Anterior cingulate cortex (tissue), 58 donors: ENCODE results near the gene SREK1.
"Not testable (repeated sequence)": the region's sequence is repeated elsewhere in the genome, so short reads cannot be mapped to it uniquely, and the experiment has no call there.

Experiments
- DNase-seq, 58 donors: peaks; one replicate each; lab custom pipeline; 2025; lab: John Stamatoyannopoulos, UW

The SREK1 gene

DNA sequence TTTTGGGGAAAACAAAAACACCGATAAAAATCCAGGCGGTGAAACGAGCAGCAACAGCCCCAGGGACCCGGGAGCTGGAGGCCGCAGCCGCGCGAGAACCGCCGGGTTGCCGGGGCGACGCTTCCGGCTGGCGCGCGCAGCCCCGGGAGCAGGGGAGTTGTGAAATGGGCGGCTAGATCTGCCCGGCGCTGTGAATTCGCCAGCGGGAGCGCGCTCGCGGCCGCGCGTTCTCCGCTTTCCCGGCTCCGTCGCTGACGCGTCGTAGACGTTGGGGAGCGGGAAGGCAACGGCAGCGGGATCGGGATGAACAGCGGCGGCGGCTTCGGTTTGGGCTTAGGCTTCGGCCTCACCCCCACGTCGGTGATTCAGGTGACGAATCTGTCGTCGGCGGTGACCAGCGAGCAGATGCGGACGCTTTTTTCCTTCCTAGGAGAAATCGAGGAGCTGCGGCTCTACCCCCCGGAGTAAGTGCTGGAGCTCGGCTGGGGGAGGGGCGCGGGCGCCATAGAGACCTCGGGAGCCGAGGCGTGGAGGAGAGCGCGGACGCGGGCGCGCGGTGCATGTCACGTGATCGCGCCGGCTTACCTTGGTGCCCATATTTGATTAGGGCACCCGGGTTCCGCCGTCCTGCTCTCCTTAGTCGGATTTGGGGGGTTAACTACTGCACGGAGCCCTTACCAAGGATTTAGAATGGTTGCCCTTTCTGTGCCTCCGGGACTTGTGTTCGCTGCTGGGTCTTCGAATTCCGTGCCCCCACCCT lies at the start of gene SREK1:
TSS of gene SREK1 (plus strand) at position 227 of the 760 bp plus-strand sequence. CDS start at position 304, 77 bp downstream.
- DNase-seq: peak; percentile 38 to 98 (median 89)

DNA sequence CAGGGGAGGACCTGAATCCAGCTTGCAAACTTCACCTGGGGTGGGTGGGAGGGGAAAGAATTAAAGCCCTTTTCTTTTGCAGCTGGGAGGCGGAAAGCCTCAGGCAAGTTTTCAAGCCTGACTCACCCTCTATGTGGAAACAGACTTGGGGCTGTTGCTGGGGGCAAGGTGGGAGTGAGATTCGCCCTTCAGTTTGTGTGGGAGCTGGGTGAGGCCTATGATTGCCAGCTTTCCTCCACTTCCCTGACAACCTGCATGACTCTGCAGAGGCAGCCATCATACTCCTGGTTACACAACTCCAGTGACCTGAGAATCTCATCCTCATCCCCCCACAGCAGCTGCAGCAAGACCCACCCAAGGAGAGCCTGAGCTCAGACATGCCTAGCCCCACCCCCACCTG lies 43.2 kb upstream of the SREK1 start:
- DNase-seq: no peak

GRCh38 chr5:66113160-66113559 lies 30.9 kb upstream of the SREK1 start:
- no peak for DNase-seq

DNA sequence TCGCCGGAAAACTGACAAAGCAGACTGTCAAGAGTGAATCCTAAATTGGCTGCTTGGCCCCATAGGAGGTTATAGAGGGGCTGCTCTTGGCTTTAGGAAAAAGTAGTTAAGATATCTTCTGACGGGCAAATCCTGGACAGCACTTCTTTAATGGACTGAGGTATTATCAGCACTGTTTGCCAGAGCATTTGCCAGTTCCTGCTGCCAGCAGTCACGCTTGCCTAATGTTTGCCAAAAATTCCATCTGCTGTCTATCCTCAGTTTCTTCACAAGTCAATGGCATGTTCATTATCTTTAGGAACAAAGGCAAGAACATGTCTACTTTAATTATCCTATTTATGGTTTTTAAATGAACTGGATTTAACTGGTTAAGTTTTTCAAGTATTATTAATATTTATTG lies 25.8 kb upstream of the SREK1 start:
- DNase-seq: peak in 1 of 58 donors; percentile 1

DNA sequence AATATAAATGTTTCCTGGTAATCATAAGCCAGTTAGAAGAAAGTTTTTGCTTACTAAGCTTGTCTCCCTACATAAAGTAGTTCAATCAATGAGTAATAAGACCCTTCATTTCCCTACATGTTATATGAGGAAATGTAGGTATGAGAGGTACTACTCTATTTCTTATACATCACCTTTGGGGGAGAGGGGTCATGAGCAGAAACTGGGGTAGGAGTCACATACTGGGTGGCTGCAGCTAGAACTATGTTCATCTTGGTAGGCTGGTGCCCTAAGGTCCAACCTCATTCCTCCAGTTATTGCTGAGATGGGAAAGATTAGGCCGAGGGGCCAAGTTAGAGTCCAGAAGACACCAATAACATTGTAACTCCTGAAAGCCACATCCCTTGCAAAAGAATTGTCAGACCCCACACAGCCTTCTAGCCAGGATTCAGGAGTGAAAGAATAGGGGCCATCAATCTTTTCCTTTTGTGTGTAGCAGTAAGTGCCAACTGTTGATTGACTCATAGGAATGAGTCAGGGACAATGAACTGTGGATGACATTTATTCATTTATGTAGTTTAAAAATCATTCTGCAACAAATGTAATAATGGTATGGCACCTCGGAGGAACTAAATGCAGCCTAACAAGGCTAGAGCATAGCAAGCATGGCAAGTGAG lies 21.6 kb upstream of the SREK1 start:
- no peak for DNase-seq

- DNase-seq: no peak
Measured at GRCh38 chr5:66129144-66129543, 15.0 kb upstream of the SREK1 start.

- no peak for DNase-seq
Measured at GRCh38 chr5:66130493-66130892, 13.6 kb upstream of the SREK1 start.

DNA sequence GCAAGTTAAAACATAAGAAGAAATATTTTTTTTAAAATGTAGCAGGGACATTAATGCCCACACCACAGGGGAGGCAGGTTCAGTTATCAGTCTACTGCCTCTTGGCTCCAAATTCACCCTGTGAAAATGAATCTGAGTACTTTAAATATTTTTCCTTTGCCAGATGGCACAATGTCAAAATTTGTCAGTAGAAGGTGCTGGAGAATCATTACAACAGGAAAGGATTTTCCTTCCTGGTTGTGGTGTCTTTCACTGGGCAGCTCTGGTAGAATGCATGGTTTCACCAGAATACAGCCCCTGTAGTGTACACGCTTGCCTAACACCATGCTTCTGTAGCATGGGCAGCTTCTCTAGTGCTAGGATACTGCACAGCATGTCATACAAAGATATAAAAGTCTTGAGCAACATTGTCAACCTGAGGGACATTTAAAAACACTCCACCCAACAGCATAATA lies 9.7 kb upstream of the SREK1 start:
- no peak for DNase-seq

DNA sequence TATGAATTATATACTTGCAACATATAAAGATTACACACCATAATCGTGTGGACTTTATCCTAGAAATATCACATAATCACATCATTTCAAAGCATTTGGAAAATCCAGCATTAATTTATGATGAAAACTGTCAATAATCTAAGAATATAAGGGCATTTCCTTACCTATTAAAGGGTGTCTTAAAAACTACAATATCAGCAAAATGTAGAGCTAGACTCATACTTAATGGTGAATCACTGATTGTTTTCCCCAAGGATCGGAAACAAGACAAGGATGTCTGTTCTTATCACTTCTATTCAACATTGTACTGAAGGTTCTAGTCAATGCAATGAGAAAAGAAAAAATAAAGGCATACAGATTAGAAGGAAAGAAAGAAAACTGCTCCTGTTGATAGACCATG lies 8.0 kb upstream of the SREK1 start:
- no peak for DNase-seq

DNA sequence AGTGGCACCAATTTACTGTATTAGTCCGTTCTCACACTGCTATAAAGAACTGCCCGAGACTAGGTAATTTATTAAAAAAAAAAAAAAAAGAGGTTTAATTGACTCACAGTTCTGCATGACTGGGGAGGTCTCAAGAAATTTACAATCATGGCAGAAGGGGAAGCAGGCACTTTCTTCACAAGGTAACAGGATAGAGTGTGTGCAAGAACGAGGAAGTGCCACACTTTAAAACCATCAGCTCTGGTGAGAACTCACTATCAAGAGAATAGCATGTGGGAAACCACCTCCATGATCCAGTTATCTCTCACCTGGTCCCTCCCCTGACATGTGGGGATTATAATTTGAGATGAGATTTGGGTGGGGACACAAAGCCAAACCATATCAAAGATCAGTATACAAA lies 7.2 kb upstream of the SREK1 start:
- DNase-seq: not testable (repeated sequence)

- DNase-seq: no peak
Measured at GRCh38 chr5:66138637-66139317, 5.3 kb upstream of the SREK1 start.

DNA sequence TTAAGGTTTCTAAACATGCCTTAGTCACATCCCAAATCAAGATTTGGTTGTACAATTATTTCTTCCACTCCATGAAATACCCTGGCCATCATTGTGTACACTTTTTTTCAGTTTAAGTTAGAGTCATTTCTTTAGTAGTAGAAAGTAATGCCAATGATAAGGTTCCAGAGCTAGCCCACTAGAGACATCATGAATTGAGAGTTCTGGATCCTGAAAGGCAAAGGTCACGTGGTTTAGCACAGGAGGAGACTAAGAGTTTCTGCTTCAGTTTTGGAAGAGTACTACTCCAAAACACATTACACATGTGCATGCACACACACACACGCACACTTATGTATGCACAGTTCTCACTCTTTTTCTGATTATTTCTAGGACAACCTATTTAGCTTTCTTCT lies 4.8 kb upstream of the SREK1 start:
- no peak for DNase-seq

DNA sequence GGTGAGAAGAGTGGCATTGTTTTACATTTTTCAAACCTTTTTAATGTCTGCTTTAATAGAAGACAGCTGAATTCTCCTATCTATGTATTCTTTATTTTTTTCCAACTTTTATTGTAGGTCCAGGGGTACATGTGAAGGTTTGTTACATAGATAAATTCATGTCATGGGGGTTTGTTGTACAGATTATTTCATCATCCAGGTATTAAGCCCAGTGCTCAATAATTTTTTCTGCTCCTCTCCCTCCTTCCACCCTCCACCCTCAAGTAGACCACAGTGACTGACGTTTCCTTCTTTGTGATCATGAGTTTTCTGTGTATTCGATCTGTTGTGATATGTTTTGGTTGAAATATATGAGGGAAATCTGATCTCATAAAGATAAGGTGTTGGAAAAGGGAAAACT lies 1.7 kb upstream of the SREK1 start:
- no peak for DNase-seq

- peak in 5 of 58 donors; percentile 2 to 32 (median 10) for DNase-seq
Measured at GRCh38 chr5:66143473-66144073, 527 bp upstream of the SREK1 start.

DNA sequence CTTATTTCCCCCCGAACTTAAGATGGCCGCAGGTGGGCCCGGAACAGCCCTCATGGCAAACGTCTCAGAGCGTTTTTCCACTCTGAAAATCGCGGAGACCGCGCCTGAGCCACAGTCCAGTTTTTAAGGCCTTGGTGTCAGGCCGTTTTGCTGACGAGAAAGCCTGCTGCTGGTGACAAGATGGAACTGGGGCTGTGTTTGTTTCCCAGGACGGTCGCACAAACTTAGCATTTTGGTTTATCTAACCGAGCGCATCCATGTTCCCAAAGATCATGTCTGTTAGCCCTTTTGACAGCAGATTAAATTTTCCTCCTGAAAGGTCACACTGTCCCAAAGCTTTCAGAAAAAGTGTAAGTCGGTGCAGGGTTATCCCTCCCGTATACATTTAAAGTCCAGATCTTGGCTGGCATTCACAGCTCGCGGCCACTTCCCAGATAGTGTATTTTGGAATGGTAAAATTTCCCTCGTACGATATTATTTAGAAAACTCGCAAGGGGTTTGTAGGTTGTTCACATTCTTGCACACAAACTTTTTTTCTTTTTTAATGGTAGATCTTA lies 812 bp downstream of the SREK1 start:
- peak in 29 of 58 donors; percentile 45 to 89 (median 77) for DNase-seq

DNA sequence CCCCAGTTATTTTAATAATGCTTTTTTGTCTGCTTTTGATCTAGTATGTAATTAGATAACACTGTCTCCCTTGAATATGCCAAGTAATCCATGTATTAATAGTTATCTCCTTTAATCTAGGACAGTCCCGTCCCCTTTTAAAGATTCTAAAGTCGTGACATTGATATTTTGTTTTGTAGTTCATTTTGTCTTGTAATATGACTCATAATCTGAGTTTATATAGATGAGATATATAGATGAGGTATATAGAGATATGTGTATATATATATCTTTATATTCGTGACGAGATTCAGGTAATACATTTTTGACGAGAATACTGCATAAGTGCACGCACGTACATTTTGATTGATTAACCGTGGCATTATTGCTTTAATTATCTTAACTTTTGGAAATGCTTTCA lies 1.6 kb downstream of the SREK1 start:
- DNase-seq: no peak

- DNase-seq: no peak
Measured at GRCh38 chr5:66149950-66150349, 5.8 kb downstream of the SREK1 start.

- DNase-seq: no peak
Measured at GRCh38 chr5:66151030-66151429, 6.9 kb downstream of the SREK1 start.

- no peak for DNase-seq
Measured at GRCh38 chr5:66151491-66151890, 7.4 kb downstream of the SREK1 start.

- no peak for DNase-seq
Measured at GRCh38 chr5:66157046-66157445, 12.9 kb downstream of the SREK1 start.

- no peak for DNase-seq
Measured at GRCh38 chr5:66161356-66161755, 17.3 kb downstream of the SREK1 start.
